ENCODE data around the gene ANOS1.
A peak's percentile ranks its signal among the peaks of the same experiment; 100 is the strongest.
"Not testable (repeated sequence)": the region's sequence is repeated elsewhere in the genome, so short reads cannot be mapped to it uniquely, and the experiment has no call there.

The ANOS1 gene, protein sequence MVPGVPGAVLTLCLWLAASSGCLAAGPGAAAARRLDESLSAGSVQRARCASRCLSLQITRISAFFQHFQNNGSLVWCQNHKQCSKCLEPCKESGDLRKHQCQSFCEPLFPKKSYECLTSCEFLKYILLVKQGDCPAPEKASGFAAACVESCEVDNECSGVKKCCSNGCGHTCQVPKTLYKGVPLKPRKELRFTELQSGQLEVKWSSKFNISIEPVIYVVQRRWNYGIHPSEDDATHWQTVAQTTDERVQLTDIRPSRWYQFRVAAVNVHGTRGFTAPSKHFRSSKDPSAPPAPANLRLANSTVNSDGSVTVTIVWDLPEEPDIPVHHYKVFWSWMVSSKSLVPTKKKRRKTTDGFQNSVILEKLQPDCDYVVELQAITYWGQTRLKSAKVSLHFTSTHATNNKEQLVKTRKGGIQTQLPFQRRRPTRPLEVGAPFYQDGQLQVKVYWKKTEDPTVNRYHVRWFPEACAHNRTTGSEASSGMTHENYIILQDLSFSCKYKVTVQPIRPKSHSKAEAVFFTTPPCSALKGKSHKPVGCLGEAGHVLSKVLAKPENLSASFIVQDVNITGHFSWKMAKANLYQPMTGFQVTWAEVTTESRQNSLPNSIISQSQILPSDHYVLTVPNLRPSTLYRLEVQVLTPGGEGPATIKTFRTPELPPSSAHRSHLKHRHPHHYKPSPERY

DNA sequence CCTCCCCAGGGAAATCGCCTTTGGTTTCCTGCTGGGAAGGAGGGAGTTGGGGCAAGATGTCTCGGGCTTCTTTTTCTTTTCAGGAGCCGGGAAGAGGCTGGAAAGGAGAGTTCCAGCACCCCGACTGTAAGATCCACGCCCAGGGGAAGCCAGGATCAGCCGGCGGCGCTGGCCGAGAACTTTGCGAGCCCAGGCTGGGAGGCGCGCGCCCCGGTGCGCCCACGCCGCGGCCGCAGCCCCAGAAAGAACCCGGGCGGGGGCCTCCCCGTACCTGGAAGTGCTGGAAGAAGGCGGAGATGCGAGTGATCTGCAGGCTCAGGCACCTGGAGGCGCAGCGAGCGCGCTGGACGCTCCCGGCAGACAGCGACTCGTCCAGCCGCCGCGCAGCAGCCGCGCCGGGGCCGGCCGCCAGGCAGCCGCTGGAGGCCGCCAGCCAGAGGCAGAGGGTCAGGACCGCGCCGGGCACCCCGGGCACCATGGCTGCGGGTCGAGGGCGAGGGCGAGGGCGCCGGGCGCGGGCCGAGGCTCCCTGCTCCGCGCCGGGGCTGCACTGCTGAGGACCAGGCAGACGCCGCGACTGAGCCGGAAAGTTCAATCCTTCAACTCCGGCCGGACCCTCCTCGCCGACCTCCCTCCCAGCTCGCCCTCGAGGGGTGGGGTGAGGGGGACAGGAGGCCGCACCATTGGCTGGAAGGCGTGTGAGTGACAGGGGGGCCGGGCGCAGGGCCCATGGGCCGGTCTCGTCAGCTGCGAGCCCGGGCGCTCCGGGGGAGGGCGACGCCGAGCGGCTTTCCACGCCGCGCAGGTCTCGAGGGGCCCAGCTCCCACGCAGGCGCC is at the start of gene ANOS1:
ANOS1 (minus strand) TSS at position 579 of the 837 bp plus-strand sequence; CDS start at position 478, 101 bp downstream.
- no peak for DNase-seq (ENCODE audit: low read depth)

DNA sequence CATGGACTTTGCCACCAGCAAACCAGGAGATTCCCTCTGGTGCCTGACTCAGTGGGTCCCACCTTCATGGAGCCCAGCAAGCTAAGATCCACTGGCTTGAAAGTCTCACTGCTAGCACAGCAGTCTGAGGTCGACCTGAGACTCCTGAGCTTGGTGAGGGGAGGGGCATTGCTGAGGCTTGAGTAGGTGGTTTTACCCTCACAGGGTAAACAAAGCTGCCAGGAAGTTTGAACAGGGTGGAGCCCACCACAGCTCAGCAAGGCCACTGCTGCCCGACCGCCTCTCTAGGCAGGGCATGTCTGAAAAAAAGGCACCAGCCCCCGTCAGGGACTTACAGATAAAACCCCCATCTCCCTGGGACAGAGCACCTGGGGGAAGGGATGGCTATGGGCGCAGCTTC is 41.2 kb upstream of the ANOS1 start:
- no peak for DNase-seq (ENCODE audit: low read depth)

DNA sequence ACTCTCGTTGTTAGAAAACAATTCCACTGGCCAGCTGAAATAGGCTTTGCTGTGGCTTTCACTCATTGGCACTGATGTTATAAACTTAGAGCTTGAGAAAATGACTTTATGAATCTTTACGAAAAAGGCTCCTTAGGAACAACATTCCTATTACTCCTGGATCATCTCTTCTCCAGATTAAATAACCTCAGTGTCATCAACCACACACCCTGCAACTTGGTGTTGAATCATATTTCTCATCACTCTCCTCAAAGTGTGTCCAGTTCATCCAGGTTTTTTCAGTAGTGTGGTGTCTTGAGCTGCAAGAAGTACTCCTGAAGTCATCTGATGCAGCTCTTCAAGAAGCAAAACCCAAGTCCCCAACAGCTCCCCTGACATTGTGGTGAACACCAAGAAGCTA is 28.1 kb upstream of the ANOS1 start:
- DNase-seq (ENCODE audit: low read depth), result no peak

DNA sequence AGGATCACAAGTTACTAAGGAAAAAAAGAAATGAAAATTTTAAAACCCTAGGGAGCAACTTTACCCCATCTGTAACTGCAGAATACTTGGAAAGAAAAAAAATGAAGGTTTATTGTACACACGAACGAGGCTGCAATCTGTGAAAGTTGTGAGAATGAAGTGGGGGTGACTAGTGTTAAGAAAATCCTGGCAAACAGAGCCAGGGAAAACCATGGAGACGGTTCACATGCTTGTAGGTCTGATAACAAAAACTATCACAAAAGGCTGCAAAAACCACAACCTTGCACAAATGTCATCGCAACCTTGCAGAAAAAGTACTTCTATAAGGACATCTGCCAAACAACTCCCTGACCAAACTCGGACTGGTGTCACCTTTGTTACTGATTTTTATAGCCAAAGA is 26.8 kb upstream of the ANOS1 start:
- not testable (repeated sequence) for DNase-seq (ENCODE audit: low read depth)

DNA sequence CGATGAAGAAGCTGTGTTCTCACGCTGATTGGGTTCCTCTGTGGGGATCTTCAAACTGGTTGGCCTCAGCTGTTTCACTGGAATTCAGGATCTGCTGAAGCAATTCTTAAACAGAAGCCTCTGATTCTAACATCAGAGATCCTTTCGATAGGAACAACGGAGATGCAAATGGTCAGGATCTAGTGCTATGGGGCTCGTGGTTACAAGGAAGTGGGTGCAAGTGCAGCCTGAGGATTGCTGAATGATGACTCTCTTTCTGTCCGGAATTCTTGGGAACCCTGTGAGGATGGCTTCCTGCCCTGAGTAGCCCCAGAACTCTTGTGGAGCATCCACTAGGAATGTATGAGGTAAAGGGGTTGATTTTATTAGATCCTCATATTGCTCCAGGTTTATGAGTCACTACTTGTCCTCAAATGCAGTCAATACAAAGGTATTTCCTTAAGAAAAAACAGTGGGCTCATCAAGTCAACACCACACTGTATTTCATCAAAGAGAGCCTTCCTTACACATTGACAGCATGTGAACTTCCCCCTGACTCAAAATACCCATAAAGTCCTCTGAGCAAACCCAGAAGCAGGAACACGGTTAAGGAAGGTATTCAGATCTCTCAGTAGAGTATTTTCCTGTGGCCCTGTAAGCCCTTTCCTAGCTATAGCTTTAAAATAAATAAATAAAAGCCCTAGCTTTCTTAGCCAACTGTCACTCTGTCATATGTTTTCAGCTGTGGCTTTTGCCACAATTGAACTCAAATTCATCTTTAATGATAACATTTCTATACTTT is 25.9 kb upstream of the ANOS1 start:
- not testable (repeated sequence) for DNase-seq (ENCODE audit: low read depth)

DNA sequence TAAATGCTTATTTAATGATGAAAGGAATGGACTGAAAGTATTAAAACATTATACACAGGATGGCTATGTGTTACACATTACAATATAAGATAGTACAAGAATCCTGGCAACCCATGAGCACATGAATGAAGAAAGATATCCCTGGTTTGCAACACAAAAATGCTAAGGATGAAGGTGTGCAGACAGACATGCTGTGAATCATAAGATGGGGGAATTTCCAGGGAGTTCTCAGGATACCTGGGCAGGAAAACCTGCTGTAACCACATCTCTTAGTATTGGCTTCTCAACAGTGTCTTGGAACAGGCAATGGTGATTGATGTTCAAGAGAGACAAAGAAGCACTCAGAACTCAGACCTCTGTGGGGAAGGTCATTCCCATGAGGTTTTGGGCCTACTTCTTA is 23.9 kb upstream of the ANOS1 start:
- no peak for DNase-seq (ENCODE audit: low read depth)

DNA sequence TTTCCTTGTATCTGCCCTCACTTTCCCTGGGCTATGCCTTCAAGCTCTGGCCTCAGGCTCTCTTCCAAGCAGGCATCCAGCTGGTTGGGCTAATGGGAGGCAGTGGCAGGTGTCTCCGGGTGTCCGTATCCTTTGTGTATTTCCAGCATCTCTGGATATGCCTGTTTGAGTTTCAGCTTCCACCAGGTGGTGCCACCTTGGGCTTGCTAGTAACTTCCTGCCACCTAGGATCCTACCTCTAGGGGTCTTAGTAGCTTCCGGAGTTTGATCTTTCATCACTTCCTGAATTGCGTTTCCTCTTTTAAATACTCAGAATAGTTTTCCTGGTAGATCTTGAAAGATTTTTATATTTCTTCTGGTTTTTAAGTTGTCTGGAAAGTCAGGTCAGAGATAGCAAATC is 23.2 kb upstream of the ANOS1 start:
- DNase-seq (ENCODE audit: low read depth), result no peak

DNA sequence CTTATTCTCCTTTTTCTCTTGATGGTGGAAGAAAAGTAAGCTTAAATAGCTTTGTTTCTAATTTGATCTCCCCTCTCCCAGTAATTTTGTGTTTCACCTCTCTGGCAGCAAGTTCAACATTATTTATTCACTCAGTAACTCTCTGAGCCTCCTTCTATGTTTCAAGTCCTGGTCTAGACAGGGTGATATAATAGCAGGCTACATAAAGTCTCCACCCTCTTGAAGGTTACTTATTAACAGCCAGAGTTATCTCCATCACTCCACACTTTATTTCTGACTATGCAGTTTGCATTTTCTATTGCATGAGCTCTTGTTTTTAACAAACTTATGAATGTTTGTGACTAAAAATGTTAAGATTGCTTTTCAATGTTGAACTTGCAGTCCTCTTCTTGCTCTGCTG is 17.8 kb upstream of the ANOS1 start:
- DNase-seq (ENCODE audit: low read depth), result no peak

DNA sequence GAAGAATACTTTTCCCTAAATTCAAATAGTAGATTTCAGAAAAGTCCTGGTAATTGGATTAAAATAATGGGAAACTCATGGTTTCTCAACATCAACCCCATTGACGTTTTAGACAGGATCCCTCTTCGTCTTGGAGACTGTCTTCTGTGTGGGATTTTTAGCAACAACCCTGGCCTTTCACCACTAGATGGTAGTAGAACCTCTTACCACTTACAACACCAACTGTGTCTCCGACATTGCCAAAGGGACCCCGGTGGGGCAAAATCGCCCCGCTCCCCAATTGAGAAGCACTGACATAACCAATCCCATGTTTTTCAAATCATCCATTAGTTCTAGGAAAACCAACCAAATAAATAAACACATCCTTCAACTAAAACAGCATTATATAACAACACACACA is 16.9 kb upstream of the ANOS1 start:
- no peak for DNase-seq (ENCODE audit: low read depth)

DNA sequence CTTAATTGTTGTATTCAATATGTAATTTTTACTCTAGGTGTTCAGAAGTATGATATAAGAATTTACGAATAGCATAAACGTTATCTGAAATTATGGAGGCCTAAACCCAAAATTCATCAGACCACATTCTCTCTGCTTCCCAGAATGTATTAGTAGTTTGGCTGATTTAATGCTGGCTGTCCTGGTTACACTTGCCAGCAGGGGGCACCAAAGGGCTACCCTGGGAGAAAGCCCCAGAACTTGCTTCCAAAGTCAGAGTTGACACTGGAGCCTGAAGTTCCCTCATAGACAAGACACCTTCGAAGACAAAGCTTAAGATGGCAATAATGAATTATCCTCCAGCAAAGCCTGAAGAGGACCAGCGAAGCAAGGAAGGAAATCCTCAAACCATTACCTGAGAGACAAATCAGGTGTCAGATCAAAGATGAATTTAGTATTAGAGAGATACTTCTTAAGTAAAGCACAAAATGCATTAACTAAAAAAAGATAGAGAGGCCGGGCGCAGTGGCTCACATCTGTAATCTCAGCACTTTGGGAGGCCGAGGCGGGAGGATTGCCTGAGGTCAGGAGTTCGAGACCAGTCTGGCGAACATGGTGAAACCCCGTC is 11.3 kb upstream of the ANOS1 start:
- peak; percentile 47 for DNase-seq (ENCODE audit: low read depth)

DNA sequence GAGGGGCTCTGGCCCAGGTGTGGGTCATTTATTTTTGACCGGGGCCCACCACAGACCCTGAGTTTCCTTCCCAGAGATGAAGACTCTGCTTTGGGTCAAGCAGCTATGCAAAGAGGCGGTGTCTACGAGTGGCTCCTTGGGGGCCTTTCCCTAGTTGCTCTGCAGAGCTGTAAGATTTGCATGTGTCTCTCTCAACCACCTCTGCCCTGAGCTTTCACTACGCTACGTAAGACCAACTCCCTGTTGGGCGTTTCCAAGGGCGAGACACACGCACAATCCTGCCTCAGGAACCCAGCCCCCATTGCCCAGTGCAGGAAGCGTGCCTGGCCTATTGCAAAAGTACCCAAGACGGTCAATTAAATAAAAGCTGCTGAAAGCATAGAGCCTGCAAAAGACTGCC is 10.0 kb upstream of the ANOS1 start:
- DNase-seq (ENCODE audit: low read depth), result no peak

DNA sequence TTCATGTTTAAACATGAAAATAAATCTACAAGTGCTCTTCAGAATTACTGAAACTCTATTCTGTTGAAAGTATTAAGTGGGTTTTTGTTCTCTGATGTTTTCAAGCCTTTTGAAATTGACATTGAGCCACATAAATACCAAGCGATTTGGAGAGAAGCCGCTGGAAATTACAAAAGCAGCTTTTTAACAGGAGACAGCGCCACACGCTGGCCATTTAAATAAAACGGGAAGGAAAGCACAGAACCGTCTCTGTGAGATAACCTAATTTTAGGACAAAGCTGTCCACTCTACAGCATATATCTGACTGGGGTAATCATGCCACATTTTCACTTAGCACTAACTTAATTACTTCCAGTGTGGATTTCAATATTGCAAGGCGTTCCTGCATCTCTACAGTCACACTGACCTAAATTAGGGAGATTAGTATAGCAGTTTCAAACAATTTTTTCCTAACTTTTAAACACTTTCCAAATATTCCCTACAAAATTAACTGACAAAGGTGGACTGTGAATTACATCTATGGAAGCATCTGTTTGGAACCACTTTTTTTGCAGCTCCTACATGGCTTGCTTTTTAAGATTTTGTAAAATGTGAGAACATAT is 6.8 kb upstream of the ANOS1 start:
- no peak for DNase-seq (ENCODE audit: low read depth)

DNA sequence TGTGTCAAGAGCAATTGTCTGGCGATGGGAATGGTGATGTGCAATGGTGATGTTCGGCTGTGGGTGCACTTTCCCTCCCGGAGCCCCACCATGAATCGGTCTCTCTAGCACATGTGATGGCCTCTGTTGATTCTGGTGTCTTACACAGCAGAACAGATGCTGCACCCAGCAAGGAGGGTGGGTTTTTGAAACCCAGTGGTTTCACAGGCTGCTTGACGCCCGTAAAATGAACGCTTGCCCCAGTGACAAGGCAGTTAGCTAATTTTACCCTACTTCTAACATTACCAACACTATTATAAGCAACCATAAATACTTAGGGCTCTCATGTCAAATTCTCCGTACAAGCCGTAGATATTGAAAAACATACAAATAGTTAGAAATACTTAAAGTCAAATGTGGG is 5.9 kb upstream of the ANOS1 start:
- no peak for DNase-seq (ENCODE audit: low read depth)

DNA sequence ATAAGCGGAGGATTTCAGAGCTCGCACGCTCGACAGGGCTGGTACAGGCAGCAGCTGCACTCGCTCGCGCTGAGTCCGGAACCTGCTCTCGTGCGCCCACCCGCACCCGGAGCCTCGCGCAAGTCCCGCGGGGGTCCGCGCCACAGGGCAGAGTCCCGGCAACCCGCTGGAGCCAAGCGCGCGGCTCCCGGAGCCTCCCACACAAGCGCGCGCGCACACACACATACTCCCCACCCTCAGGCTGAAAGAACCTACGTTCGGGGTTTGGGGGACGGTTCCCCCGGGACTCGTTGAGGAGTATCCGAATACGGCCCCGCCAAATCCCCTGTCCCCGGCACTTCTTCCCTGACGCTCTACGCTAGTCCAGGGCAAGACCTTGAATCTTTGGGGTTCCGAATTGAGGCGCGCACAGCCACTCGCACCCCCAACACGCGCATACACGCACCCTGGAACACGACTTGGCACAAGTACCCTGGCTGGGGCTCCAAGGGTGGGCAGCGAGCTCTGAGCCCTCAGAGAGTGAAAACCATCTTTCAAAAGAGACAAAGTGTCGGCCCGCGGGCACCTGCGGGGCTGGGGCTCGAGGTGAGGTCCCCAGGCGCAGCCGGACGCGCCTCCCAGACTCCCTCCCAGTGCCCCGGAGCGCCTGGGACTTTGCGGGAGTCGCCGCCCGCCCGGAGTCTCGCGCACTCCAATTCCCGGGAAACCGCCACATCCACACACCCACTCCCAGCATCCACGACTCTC is 952 bp downstream of the ANOS1 start:
- DNase-seq (ENCODE audit: low read depth), result no peak

DNA sequence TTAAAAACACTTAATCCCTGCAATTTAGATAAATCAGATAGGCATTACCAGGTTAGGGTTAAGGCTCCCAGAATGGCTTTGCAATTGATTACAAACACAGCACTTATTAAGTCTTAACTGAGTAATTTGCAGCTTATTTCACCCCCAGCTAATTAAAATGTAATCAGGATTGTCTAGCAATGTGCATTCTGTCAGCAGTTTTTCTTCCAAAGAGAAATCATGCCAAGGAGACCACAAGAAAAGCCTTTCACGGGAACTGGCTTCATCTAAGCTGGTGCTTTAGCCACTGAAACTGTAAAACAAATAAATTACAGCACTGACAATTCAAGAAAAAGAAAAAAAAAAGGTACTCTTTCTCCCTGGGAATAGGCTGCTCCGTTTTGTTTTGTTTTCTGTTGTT is 2.1 kb downstream of the ANOS1 start:
- no peak for DNase-seq (ENCODE audit: low read depth)

DNA sequence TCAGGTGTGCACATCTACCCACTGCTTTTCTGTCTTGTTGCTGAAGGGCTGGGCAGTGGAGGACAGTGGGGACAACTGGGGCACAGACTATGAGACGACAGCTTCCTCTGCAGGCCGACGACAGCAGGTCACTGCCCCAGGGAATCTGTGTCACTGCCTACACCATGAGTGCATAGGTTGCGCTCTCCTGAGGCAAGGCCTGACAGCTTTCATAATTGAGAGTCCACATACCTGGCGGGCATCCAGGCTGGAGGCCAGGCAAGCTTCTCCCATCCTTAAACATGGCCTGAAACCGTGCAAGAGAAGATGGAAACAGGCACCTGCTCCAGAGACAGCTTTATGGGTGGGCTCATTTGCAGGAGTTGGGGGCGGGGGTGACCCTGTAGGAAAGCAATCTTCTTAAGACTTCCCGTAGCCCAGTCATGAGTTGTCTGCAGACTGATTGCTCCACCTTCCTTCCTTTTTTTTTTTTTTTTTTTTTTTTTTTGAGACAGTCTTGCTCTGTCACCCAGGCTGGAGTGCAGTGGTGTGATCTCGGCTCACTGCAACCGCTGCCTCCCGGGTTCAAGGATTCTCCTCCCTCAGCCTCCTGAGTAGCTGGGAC is 2.9 kb downstream of the ANOS1 start:
- DNase-seq (ENCODE audit: low read depth), result no peak

DNA sequence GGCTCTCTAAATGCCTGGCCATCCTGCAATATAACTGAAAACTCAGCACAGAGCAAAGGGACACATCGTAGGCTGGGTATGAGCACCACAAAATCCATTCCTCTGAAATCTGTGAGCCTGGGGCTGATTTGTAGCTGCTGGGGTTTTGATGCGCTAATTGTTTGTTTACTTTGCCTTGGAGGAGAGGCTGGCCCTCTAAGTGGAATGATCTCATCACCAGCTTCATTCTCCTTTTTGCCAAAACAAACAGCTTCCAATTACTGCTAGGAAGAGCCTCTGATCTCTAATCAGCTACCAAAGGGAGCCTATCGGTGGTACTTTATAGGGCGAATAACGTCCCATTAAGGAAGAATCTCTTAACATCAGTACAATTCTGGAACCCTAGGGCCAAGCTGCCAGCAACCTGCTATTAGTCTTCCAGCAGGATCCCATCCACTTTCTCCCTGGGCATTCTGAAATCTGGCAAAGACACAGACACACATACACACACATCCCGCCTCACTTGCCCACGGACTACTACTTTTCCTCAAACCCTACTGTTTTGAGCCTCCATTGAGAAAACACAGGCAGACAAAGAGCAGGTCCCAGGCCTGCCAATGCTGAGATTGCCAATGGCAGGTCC is 5.8 kb downstream of the ANOS1 start:
- DNase-seq (ENCODE audit: low read depth), result no peak

DNA sequence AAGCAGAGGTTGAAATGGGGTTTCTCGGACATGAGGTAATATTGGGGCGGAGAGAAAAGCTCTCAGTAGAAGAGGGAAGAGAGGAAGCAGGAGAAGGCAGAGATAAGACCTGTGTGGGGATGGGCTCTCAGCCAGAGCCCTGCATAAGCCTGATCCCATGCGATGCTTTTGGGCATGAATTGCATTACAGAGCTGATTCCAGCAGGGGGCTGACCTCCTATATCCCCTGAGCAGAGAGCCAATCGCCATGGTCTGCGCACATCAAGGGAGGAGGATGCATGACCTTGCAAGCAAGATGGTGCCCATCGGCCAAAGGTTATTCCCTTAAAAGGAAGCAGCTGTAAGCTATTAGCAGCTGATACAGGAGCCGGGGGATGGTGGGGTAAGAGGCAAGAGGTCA is 7.6 kb downstream of the ANOS1 start:
- no peak for DNase-seq (ENCODE audit: low read depth)

DNA sequence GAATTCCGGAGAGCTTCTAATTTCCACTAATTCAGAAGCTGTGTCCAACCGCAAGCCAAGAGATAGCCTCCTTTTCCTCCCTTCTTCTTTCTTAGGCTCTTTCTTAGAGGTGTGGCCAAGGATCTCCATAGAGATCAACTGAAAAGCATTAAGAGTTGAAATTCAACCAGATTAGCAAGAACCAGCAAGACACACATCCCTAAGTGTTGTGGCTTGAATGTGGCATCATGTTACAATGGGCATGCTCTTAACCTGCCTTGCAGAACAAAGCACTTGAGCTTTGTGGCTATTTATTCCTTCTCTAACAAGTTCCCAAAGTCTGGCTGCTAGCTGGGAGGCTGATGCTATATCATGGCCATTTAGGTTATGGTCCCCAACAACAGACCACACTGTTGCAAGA is 10.4 kb downstream of the ANOS1 start:
- no peak for DNase-seq (ENCODE audit: low read depth)

DNA sequence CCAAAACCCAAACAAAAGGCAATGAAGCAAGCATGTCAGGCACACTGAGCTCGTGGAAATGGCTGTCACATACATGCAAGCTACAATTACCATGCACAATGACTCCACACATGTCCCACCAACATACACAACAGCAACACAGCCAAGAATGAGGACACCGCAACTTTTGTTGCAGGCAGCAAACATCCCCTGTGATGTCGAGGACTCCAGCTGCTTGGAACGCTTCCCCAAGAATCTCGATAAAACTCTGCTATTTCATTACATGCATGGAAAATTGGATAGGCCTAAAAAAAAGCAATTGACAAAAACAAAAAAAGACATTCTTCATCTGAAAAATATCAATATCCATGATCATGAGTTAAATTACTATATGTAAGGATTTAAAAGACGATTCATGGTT is 11.8 kb downstream of the ANOS1 start:
- DNase-seq (ENCODE audit: low read depth), result no peak

Data from activated T-helper 1 cell treated with Interleukin-2 at 50 U/mL for 16 hours (primary cell).